IMR-90 (cell line): ENCODE data around the gene MSX1. TPM values are rescaled to one million over a fixed set of nuclear protein-coding genes. Genes with fewer than 3 reads are reported as not detected.

Experiments
- ATAC-seq: fragments of 200-7000 bp; cut with Tn5 transposase; 2 replicates; pipeline ENCODE4 v1.9.1; 2020; ENCODE audit warnings: low read depth, mild to moderate bottlenecking, moderate library complexity
- BruUV-seq: library from RNA; stranded (reverse); fragments of 400-500 nt; replicated peaks from 2 replicates; lab custom pipeline; 2021; lab: Mats Ljungman, UMichigan
- CTCF ChIA-PET: fragments of 300-600 bp; formaldehyde crosslinking; extraction: SDS; loops from one replicate; lab custom pipeline; 2021; ENCODE audit warnings: antibody characterized with exemption; lab: Yijun Ruan, JAX
- POLR2A ChIA-PET: fragments of 300-600 bp; sonication (Branson Sonifier 250); formaldehyde crosslinking; loops from one replicate; lab custom pipeline; 2022; ENCODE audit warnings: antibody characterized with exemption; ENCODE audit not compliant: unreplicated experiment; lab: Charles Lee
- DNase-seq: peaks from one replicate; pipeline ENCODE4 v3.0.0; 2013
- H2AFZ ChIP-seq: replicated peaks from 2 replicates; pipeline ENCODE3; 2013; ENCODE audit warnings: low read length, mild to moderate bottlenecking; ENCODE audit not compliant: poor library complexity
- H2AK5ac ChIP-seq: 2 replicates; pipeline ENCODE4 v1.6.1; 2013; ENCODE audit warnings: low read depth, low read length, inconsistent platforms
- H2AK9ac ChIP-seq: replicated peaks from 2 replicates; pipeline ENCODE3; 2013; ENCODE audit warnings: mild to moderate bottlenecking, low read depth, low read length, moderate library complexity; ENCODE audit not compliant: poor library complexity
- H2BK120ac ChIP-seq: 2 replicates; pipeline ENCODE4 v1.6.1; 2013; ENCODE audit warnings: low read depth, low read length, inconsistent platforms
- H2BK15ac ChIP-seq: 3 replicates; pipeline ENCODE4 v1.6.1; 2013; ENCODE audit warnings: low read depth, low read length, inconsistent platforms
- H2BK20ac ChIP-seq: 2 replicates; pipeline ENCODE4 v1.6.1; 2013; ENCODE audit warnings: low read depth, mild to moderate bottlenecking, inconsistent platforms, low read length, moderate library complexity
- H2BK5ac ChIP-seq: 2 replicates; pipeline ENCODE4 v1.6.1; 2013; ENCODE audit warnings: mild to moderate bottlenecking, low read depth, low read length, inconsistent platforms; ENCODE audit not compliant: poor library complexity, severe bottlenecking
- H3K14ac ChIP-seq: replicated peaks from 2 replicates; pipeline ENCODE4 v1.6.1; 2013; ENCODE audit warnings: low read depth, low read length, inconsistent platforms
- H3K18ac ChIP-seq: 2 replicates; pipeline ENCODE4 v1.6.1; 2013; ENCODE audit warnings: low read depth, low read length, control low read depth
- H3K23ac ChIP-seq: 2 replicates; pipeline ENCODE4 v1.6.1; 2013; ENCODE audit warnings: low read depth, low read length, inconsistent platforms
- H3K27ac ChIP-seq: 2 replicates; pipeline ENCODE4 v1.5.1; 2013; ENCODE audit warnings: mild to moderate bottlenecking, control low read depth, low read length; ENCODE audit not compliant: insufficient read depth
- H3K27me3 ChIP-seq: 2 replicates; pipeline ENCODE4 v1.6.1; 2013; ENCODE audit warnings: low read length; ENCODE audit not compliant: control insufficient read depth, insufficient read depth
- H3K36me3 ChIP-seq: 2 replicates; pipeline ENCODE4 v1.6.1; 2013; ENCODE audit warnings: low read length, mixed read lengths; ENCODE audit not compliant: control insufficient read depth, insufficient read depth
- H3K4ac ChIP-seq: 2 replicates; pipeline ENCODE4 v1.6.1; 2013; ENCODE audit warnings: low read depth, low read length, inconsistent platforms
- H3K4me1 ChIP-seq: 2 replicates; pipeline ENCODE4 v1.6.1; 2013; ENCODE audit warnings: low read length, mixed read lengths; ENCODE audit not compliant: control insufficient read depth, insufficient read depth
- H3K4me2 ChIP-seq: 2 replicates; pipeline ENCODE4 v1.6.1; 2013; ENCODE audit warnings: low read depth, mild to moderate bottlenecking, control low read depth, low read length, moderate library complexity
- H3K4me3 ChIP-seq: 2 replicates; pipeline ENCODE4 v1.5.1; 2013; ENCODE audit warnings: low read depth, mild to moderate bottlenecking, control low read depth, low read length, moderate library complexity; ENCODE audit not compliant: insufficient read depth
- H3K56ac ChIP-seq: 2 replicates; pipeline ENCODE4 v1.6.1; 2013; ENCODE audit warnings: low read length, inconsistent platforms; ENCODE audit not compliant: insufficient read depth; ENCODE audit errors: extremely low read depth
- H3K79me1 ChIP-seq, 2 experiments: 2 replicates each; pipeline ENCODE4 v1.6.1; 2013; ENCODE audit warnings: low read length in 2 of 2, inconsistent platforms in 1 of 2, low read depth in 1 of 2
- H3K9ac ChIP-seq: 2 replicates; pipeline ENCODE4 v1.6.1; 2013; ENCODE audit warnings: low read depth, low read length, control low read depth
- H3K9me1 ChIP-seq: 2 replicates; pipeline ENCODE4 v1.6.1; 2013; ENCODE audit warnings: low read length, inconsistent platforms; ENCODE audit not compliant: insufficient read depth
- H3K9me3 ChIP-seq: 2 replicates; pipeline ENCODE4 v1.6.1; 2013; ENCODE audit warnings: low read length; ENCODE audit not compliant: control insufficient read depth, insufficient read depth
- H4K20me1 ChIP-seq: 2 replicates; pipeline ENCODE4 v1.6.1; 2013; ENCODE audit warnings: low read length, inconsistent platforms; ENCODE audit not compliant: insufficient read depth
- H4K5ac ChIP-seq: 2 replicates; pipeline ENCODE4 v1.6.1; 2013; ENCODE audit warnings: mild to moderate bottlenecking, low read depth, low read length, control low read depth
- H4K8ac ChIP-seq, 2 experiments: 2 replicates each; pipeline ENCODE4 v1.6.1; 2013; ENCODE audit warnings: low read depth in 2 of 2, low read length in 2 of 2, control low read depth in 1 of 2, inconsistent platforms in 1 of 2
- H4K91ac ChIP-seq: 2 replicates; pipeline ENCODE4 v1.6.1; 2013; ENCODE audit warnings: low read depth, low read length, inconsistent platforms; ENCODE audit not compliant: insufficient read depth
- BHLHE40 ChIP-seq: fragments of 150-350 bp; IDR thresholded peaks from 2 replicates; pipeline ENCODE4 v1.6.1; 2016; ENCODE audit warnings: mild to moderate bottlenecking, low read depth, low read length
- CEBPB ChIP-seq: IDR thresholded peaks from 2 replicates; pipeline ENCODE4 v1.6.1; 2012; ENCODE audit warnings: low read depth, low read length, improper control_type of control experiment
- CHD1 ChIP-seq: IDR thresholded peaks from 2 replicates; pipeline ENCODE4 v1.6.1; 2012; ENCODE audit warnings: low read depth, low read length, improper control_type of control experiment
- CTCF ChIP-seq: conservative IDR thresholded peaks from 2 replicates; pipeline ENCODE4 v1.5.1; 2012; ENCODE audit warnings: mild to moderate bottlenecking, low read depth, low read length, improper control_type of control experiment
- ELK1 ChIP-seq: fragments of 150-350 bp; IDR thresholded peaks from 2 replicates; pipeline ENCODE4 v1.6.1; 2016; ENCODE audit warnings: low read depth, mild to moderate bottlenecking, low read length, moderate library complexity, borderline replicate concordance
- FOS ChIP-seq: fragments of 150-350 bp; IDR thresholded peaks from 2 replicates; pipeline ENCODE4 v1.6.1; 2016; ENCODE audit warnings: low read depth, low read length
- MAFK ChIP-seq: IDR thresholded peaks from 2 replicates; pipeline ENCODE4 v1.6.1; 2012; ENCODE audit warnings: low read depth, low read length, improper control_type of control experiment
- MAZ ChIP-seq: IDR thresholded peaks from 2 replicates; pipeline ENCODE4 v1.6.1; 2012; ENCODE audit warnings: low read depth, mild to moderate bottlenecking, low read length, improper control_type of control experiment, moderate library complexity, borderline replicate concordance
- MXI1 ChIP-seq: IDR thresholded peaks from 2 replicates; pipeline ENCODE4 v1.6.1; 2012; ENCODE audit warnings: low read depth, mild to moderate bottlenecking, low read length, moderate library complexity, borderline replicate concordance
- NFE2L2 ChIP-seq: fragments of 150-350 bp; IDR thresholded peaks from 2 replicates; pipeline ENCODE4 v1.6.1; 2016; ENCODE audit warnings: low read depth, mild to moderate bottlenecking, low read length
- POLR2A ChIP-seq: IDR thresholded peaks from 2 replicates; pipeline ENCODE4 v1.6.1; 2012; ENCODE audit warnings: mild to moderate bottlenecking, low read depth, low read length
- RFX5 ChIP-seq: IDR thresholded peaks from 2 replicates; pipeline ENCODE4 v1.8.0; 2012; ENCODE audit warnings: low read depth, mild to moderate bottlenecking, low read length, moderate library complexity
- SMC3 ChIP-seq: fragments of 150-350 bp; IDR thresholded peaks from 2 replicates; pipeline ENCODE4 v1.6.1; 2016; ENCODE audit warnings: low read depth, mild to moderate bottlenecking, antibody characterized with exemption, low read length, moderate library complexity
- USF2 ChIP-seq: fragments of 150-350 bp; IDR thresholded peaks from 2 replicates; pipeline ENCODE4 v1.6.1; 2017; ENCODE audit warnings: mild to moderate bottlenecking, antibody characterized with exemption, low read length, low read depth
- WGBS, 2 experiments: methylation state at CpG; one replicate each; pipeline versions ENCODE4 v1.1.5 to v1.1.7; 2013; ENCODE audit warnings: missing lambda C conversion rate in 2 of 2; ENCODE audit not compliant: insufficient read length in 1 of 2; ENCODE audit errors: extremely low coverage in 2 of 2; 5-methylcytosine and 5-hydroxymethylcytosine counted together
- dilution Hi-C: fragments of 300-500 bp; cut with HindIII; formaldehyde crosslinking; loops from one replicate; pipeline ENCODE4 v1.14.3; 2018; ENCODE audit warnings: low sequenced_read_pairs; ENCODE audit not compliant: unreplicated experiment
- in situ Hi-C: fragments of 300-500 bp; cut with MboI; formaldehyde crosslinking; loops from 3 replicates; pipeline ENCODE4 v1.14.3; 2019; ENCODE audit warnings: low sequenced_read_pairs, inconsistent platforms, mixed read lengths
- intact Hi-C: fragments of 100-400 bp; cut with micrococcal nuclease; formaldehyde crosslinking; loops from 2 replicates; pipeline ENCODE4 v1.10.0; 2022
- polyA plus RNA-seq, 3 experiments: library from polyadenylated mRNA; depleted of rRNA; stranded (reverse); fragments of >200 nt; gene quantifications; 2 replicates each; pipeline ENCODE4 v1.2.3, GENCODE V29; 2012; ENCODE audit warnings: low replicate concordance in 1 of 3
- total RNA-seq: library from RNA; depleted of rRNA; stranded (reverse); fragments of >200 nt; gene quantifications from 2 replicates; pipeline ENCODE4 v1.2.3, GENCODE V29; 2012

Gene MSX1
- total and polyA plus RNA-seq, 2 of the 4 experiments (the other 2 are of a cell fraction): 1.1 to 3.9 TPM

GRCh38 chr4:4874254-4874653 lies 14.8 kb downstream of the MSX1 start:
- Histone ChIP-seq H4K8ac (no peak overlapping the region), H3K23ac (no peak overlapping the region), H3K9me3 (no peaks in the 10 kb centered on the region; the same call in 1 of the 2 replicates), H2BK15ac (no peak overlapping the region), H4K20me1 (no peaks in the 10 kb centered on the region), H4K91ac (no peak overlapping the region), H3K27me3 (peaks cover 79% of the 10 kb centered on the region), H2AFZ (no peak overlapping the region), H2BK20ac (no peak overlapping the region), H3K18ac (no peak overlapping the region), H3K27ac (no peak overlapping the region), H4K5ac (no peak overlapping the region), H3K4ac (no peak overlapping the region), H2AK9ac (no peak overlapping the region), H3K14ac (no peak overlapping the region), H3K4me1 (no peaks in the 10 kb centered on the region), H3K9ac (no peak overlapping the region), H3K4me3 (no peak overlapping the region), H2BK5ac (no peak overlapping the region), H3K36me3 (no peaks in the 10 kb centered on the region), H3K56ac (no peak overlapping the region), H3K4me2 (no peak overlapping the region), H3K79me1 (no peaks in the 10 kb centered on the region), H3K9me1 (no peaks in the 10 kb centered on the region; the same call in 1 of the 2 replicates), H2BK120ac (no peak overlapping the region), H2AK5ac (no peak overlapping the region)
- ATAC-seq (no peak), DNase-seq (no peak)
- TF ChIP-seq BHLHE40: no peak
- no peak for TF ChIP-seq CHD1
- TF ChIP-seq SMC3: no peak
- TF ChIP-seq RFX5: no peak
- no peak for TF ChIP-seq MAFK
- TF ChIP-seq USF2: no peak
- no peak for TF ChIP-seq NFE2L2
- TF ChIP-seq ELK1: no peak
- TF ChIP-seq MXI1: no peak
- TF ChIP-seq FOS: no peak
- TF ChIP-seq CTCF: no peak
- no peak for TF ChIP-seq CEBPB
- no peak for TF ChIP-seq POLR2A
- no peak for TF ChIP-seq MAZ
- CTCF ChIA-PET: interaction anchor here (0.7 kb wide), 1 partner anchor 224 kb away, joined by 3 read pairs; no protein-coding TSS in a partner anchor
- 40% methylated on average over 2 of the region's 2 CpGs; no CpG with 5 or more reads in 1 of the 2 experiments for WGBS, 2 experiments
- in situ Hi-C loops: no loop called here
- BruUV-seq: no TSS peak
- POLR2A ChIA-PET: no interaction called here
- dilution Hi-C loops: no loop called here
- intact Hi-C loops: no loop called here
